Suprapubic skin (tissue), 4 donors: Measurements from ENCODE around the gene LNX2. TPM values are rescaled to one million over a fixed set of nuclear protein-coding genes. Genes with fewer than 3 reads are reported as not detected.

Experiments
- DNase-seq, 2 donors: peaks; one replicate each; pipeline ENCODE4 v3.0.0-alpha.2; 2019; ENCODE audit warnings: low spot score in 2 of 2
- H3K27ac ChIP-seq: fragments of 200-600 bp; sonication (generic); one replicate; pipeline ENCODE4 v1.5.1; 2019
- H3K27me3 ChIP-seq: fragments of 200-600 bp; sonication (generic); one replicate; pipeline ENCODE4 v1.5.1; 2019
- H3K36me3 ChIP-seq: fragments of 200-600 bp; sonication (generic); one replicate; pipeline ENCODE4 v1.5.1; 2019
- H3K4me1 ChIP-seq: fragments of 200-600 bp; sonication (generic); one replicate; pipeline ENCODE4 v1.5.1; 2019
- H3K4me3 ChIP-seq: fragments of 200-600 bp; sonication (generic); one replicate; pipeline ENCODE4 v1.5.1; 2019; ENCODE audit warnings: mild to moderate bottlenecking
- H3K9me3 ChIP-seq: fragments of 200-600 bp; sonication (generic); one replicate; pipeline ENCODE4 v1.5.1; 2019
- EP300 ChIP-seq: sonication (generic); formaldehyde crosslinking; IDR thresholded peaks from one replicate; pipeline ENCODE4 v1.6.1; 2017; ENCODE audit warnings: antibody characterized with exemption
- POLR2A ChIP-seq, 2 donors: fragments of 450-650 bp; IDR thresholded peaks; one replicate each; pipeline ENCODE4 v1.6.1; 2017; ENCODE audit warnings: antibody characterized with exemption in 2 of 2, mild to moderate bottlenecking in 2 of 2, moderate library complexity in 2 of 2
- POLR2AphosphoS5 ChIP-seq, 3 donors: sonication (generic); formaldehyde crosslinking; IDR thresholded peaks; one replicate each; pipeline ENCODE4 v1.6.1; 2017; ENCODE audit warnings: antibody characterized with exemption in 3 of 3
- WGBS: methylation state at CpG from one replicate; pipeline ENCODE4 v1.1.5; 2018; 5-methylcytosine and 5-hydroxymethylcytosine counted together
- total RNA-seq, 4 donors: library from RNA; depleted of rRNA; stranded (reverse); fragments of >200 nt; gene quantifications; one replicate each; pipeline ENCODE4 v1.1.0, GENCODE V29; 2016
- TF ChIP-seq, protein P1 (sequence below), 2 donors: fragments of 200-600 bp in 1 of 2; fragments of 450-650 bp in 1 of 2; sonication (generic) in 1 of 2; IDR thresholded peaks; one replicate each; pipeline ENCODE4 v1.5.1; 2016 to 2019; ENCODE audit warnings: antibody characterized with exemption in 2 of 2, mild to moderate bottlenecking in 1 of 2, moderate library complexity in 1 of 2

LNX2 gene
- total RNA-seq, 4 donors from 2014 or later = 11.2 to 15.9 (median 13.6) TPM

DNA sequence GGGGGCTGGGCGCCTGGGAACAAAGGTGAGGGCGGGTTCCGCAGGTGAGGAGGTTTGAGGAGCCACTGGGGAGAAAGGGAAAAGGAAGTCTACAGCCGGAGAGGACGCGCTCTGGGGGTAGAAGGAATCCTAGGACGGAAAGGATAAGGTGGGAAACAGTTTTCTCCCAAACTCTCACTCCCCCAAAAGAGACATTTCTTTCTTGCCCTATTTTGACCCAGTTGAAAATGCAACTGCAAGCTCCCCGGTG, 712 bp upstream of the LNX2 start:
- Histone ChIP-seq H3K4me3 (peak overlapping the region; percentile 87), H3K4me1 (peaks cover 61% of the 10 kb centered on the region), H3K36me3 (peaks cover 4% of the 10 kb centered on the region), H3K27ac (peak overlapping the region; percentile 96), H3K9me3 (no peaks in the 10 kb centered on the region), H3K27me3 (no peaks in the 10 kb centered on the region)
- TF ChIP-seq EP300 = no peak
- TF ChIP-seq, protein P1, sequence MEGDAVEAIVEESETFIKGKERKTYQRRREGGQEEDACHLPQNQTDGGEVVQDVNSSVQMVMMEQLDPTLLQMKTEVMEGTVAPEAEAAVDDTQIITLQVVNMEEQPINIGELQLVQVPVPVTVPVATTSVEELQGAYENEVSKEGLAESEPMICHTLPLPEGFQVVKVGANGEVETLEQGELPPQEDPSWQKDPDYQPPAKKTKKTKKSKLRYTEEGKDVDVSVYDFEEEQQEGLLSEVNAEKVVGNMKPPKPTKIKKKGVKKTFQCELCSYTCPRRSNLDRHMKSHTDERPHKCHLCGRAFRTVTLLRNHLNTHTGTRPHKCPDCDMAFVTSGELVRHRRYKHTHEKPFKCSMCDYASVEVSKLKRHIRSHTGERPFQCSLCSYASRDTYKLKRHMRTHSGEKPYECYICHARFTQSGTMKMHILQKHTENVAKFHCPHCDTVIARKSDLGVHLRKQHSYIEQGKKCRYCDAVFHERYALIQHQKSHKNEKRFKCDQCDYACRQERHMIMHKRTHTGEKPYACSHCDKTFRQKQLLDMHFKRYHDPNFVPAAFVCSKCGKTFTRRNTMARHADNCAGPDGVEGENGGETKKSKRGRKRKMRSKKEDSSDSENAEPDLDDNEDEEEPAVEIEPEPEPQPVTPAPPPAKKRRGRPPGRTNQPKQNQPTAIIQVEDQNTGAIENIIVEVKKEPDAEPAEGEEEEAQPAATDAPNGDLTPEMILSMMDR (IDR thresholded peaks at IDR 0.05) = no peak
- DNase-seq = no peak
- WGBS = 0% methylated on average over 8 of the region's 8 CpGs

DNA sequence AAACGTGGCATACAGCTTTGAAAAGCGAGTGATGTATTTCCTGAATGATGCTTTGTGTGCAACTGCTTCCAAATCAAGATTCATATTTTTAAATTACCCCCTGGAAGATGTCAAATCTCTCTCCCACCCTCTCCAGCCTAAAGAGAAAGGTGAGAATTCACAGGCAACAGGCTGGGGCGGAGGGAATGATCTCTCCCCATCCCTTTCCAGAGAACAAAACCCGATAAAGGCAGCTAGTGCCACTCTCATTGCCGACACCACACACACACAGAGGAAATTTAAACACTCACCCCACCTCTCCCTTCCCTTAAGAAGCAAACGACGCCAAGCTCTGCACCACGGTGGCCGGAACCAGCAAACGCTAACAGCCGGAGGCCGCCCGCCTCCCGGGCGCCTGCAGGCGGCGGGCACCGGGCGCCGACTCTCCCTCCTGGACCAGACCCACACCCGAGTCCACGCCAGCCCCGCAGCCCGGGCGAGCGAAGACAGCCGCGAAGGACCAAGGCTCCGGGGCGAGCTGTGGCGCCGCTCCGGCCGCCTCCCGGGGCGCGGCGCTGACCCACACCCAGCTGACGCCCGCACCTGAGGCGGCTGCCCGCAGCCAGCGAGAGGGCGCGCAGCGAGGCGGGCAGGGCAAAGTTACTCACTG, 477 bp downstream of the LNX2 start:
- H3K9me3 ChIP-seq = no peaks in the 10 kb centered on the region
- peaks cover 53% of the 10 kb centered on the region for H3K4me1 ChIP-seq
- TF ChIP-seq POLR2AphosphoS5 (IDR thresholded peaks at IDR 0.05) = no peak
- TF ChIP-seq, protein P1 (IDR thresholded peaks at IDR 0.05) = peak in 1 of 2 donors; percentile 20
- peak overlapping the region; percentile 87 for H3K4me3 ChIP-seq
- no peaks in the 10 kb centered on the region for H3K36me3 ChIP-seq
- DNase-seq = peak; percentile 71 to 83
- peak overlapping the region; percentile 96 for H3K27ac ChIP-seq
- no peaks in the 10 kb centered on the region for H3K27me3 ChIP-seq
- 1% methylated on average over 10 of the region's 47 CpGs for WGBS

DNA sequence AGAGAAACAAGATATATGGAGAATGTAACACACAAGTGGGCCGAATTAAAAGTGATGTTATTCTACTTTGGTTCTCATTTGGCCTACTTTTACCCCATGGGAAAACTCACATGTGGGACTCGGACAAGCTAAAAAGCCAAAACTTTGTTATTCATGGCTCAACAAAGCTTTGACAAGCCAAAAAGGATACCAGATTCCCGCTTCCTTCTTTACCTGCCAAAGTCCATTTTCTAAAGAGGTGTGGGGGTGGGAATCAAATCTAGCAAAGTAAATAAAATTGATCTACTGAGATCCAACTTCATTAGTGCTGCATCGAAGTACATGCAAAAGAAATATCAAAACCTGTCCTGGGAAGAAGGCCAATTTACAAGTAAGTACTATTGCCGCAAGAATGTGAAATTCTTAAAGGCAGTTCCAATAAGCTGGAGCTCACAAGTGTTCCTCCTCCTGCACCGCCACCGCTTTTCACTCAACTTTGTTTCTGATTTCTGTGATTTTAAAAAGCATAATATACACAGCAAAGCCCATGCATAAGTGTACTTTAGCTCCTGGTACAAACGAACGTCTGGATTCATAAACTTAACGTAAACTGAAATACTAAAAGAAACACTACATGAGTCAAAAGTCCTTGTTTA, 1.1 kb downstream of the LNX2 start:
- DNase-seq = no peak
- WGBS = 24% methylated on average over 10 of the region's 10 CpGs
- Histone ChIP-seq H3K27ac (no peak overlapping the region), H3K9me3 (no peaks in the 10 kb centered on the region), H3K27me3 (no peaks in the 10 kb centered on the region), H3K4me1 (peaks cover 47% of the 10 kb centered on the region), H3K4me3 (peak overlapping the region; percentile 87), H3K36me3 (no peaks in the 10 kb centered on the region)
- TF ChIP-seq POLR2AphosphoS5 (IDR thresholded peaks at IDR 0.05) = no peak
- TF ChIP-seq, protein P1 (IDR thresholded peaks at IDR 0.05) = no peak
- TF ChIP-seq EP300 = no peak
- no peak for TF ChIP-seq POLR2A (IDR thresholded peaks at IDR 0.05)

DNA sequence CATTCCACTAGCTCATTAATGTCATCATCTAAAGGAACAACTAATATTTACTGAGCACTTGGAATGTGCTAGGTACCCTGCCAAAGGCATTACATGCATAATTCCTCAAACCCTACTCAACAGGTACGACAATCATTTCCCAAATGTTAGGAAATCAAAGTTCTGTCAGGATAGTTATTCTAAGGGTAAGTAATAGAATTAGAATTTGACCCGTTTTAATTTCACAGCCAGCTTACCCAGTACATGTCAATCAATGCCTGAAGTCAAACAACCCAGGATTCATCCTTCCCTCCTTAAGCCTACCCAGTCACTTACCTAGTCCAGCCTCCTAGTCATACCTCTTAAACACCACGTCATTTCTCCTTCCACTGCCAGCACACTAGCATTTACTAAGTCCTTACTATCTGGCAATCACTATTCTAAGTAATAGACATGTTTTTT, 2.4 kb downstream of the LNX2 start:
- WGBS = 56% methylated on average over 3 of the region's 3 CpGs
- peaks cover 33% of the 10 kb centered on the region for H3K4me1 ChIP-seq
- TF ChIP-seq POLR2A (IDR thresholded peaks at IDR 0.05) (no peak), EP300 (no peak), POLR2AphosphoS5 (IDR thresholded peaks at IDR 0.05) (no peak)
- TF ChIP-seq, protein P1 (IDR thresholded peaks at IDR 0.05) = no peak
- H3K27me3 ChIP-seq = no peaks in the 10 kb centered on the region
- no peak for DNase-seq
- H3K36me3 ChIP-seq = no peaks in the 10 kb centered on the region
- no peaks in the 10 kb centered on the region for H3K9me3 ChIP-seq
- H3K27ac ChIP-seq = no peak overlapping the region
- no peak overlapping the region for H3K4me3 ChIP-seq

DNA sequence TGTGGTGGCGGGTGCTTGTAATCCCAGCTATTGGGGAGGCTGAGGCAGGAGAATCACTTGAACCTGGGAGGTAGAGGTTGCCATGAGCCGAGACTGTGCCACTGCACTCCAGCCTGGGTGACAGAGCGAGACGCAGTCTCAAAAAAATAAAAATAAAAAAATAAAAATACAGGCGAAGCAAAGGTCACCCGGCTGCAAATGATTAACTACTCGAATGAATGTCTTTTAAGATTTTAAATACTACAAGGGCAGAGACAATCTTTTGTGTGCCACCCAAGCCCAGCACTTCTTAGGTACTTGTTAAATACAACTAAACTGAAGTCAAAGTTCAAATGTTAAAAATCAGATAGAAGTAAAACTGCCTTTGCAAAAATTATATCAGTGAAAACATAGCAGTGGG, 6.7 kb downstream of the LNX2 start:
- no peaks in the 10 kb centered on the region for H3K9me3 ChIP-seq
- no peak overlapping the region for H3K4me3 ChIP-seq
- no peaks in the 10 kb centered on the region for H3K27me3 ChIP-seq
- 89% methylated on average over 7 of the region's 7 CpGs for WGBS
- H3K4me1 ChIP-seq = peaks cover 14% of the 10 kb centered on the region
- no peaks in the 10 kb centered on the region for H3K36me3 ChIP-seq
- TF ChIP-seq, protein P1 (IDR thresholded peaks at IDR 0.05) = no peak
- H3K27ac ChIP-seq = no peak overlapping the region
- DNase-seq = no peak
